ENCODE results near the gene FSIP1.

- TF ChIP-seq CTCF (IDR thresholded peaks at IDR 0.05): no peak
- TF ChIP-seq POLR2AphosphoS5 (IDR thresholded peaks at IDR 0.05): no peak
- no peak for TF ChIP-seq EP300 (IDR thresholded peaks at IDR 0.05)
- TF ChIP-seq POLR2A (IDR thresholded peaks at IDR 0.05; ENCODE audit: low read depth): no peak
Measured at GRCh38 chr15:39796601-39797000, 14.0 kb upstream of the FSIP1 start.
